GM19043 (cell line): ENCODE data around the gene COTL1.

Experiments used
- ATAC-seq: cut with Tn5 transposase; IDR thresholded peaks from one replicate; pipeline ENCODE4 v1.9.1; 2021; ENCODE audit warnings: low read depth; ENCODE audit not compliant: unreplicated experiment

The COTL1 gene

GRCh38 chr16:84598360-84598759 is 19.5 kb downstream of the COTL1 start:
- ATAC-seq: no peak

GRCh38 chr16:84597931-84598351 is 19.9 kb downstream of the COTL1 start:
- ATAC-seq: no peak

GRCh38 chr16:84597528-84597896 is 20.4 kb downstream of the COTL1 start:
- no peak for ATAC-seq

GRCh38 chr16:84596801-84597527 is 20.9 kb downstream of the COTL1 start:
- ATAC-seq: no peak

- ATAC-seq: no peak
These were observed 21.7 kb downstream of the COTL1 start for GRCh38 chr16:84596161-84596560.

- ATAC-seq: no peak
These were observed 22.8 kb downstream of the COTL1 start for GRCh38 chr16:84595052-84595481.

- no peak for ATAC-seq
These were observed 23.2 kb downstream of the COTL1 start for GRCh38 chr16:84594725-84595038.

- ATAC-seq: peak; percentile 84
These were observed 23.8 kb downstream of the COTL1 start for GRCh38 chr16:84593825-84594724.

- ATAC-seq: no peak
These were observed 25.2 kb downstream of the COTL1 start for GRCh38 chr16:84592718-84593117.

- no peak for ATAC-seq
These were observed 27.7 kb downstream of the COTL1 start for GRCh38 chr16:84589975-84590719.

GRCh38 chr16:84588991-84589390 is 28.9 kb downstream of the COTL1 start:
- ATAC-seq: no peak

GRCh38 chr16:84585886-84586285 is 32.0 kb downstream of the COTL1 start:
- peak; percentile 67 for ATAC-seq

GRCh38 chr16:84585467-84585866 is 32.4 kb downstream of the COTL1 start:
- peak; percentile 13 for ATAC-seq

- no peak for ATAC-seq
These were observed 33.2 kb downstream of the COTL1 start for GRCh38 chr16:84584678-84585077.

- ATAC-seq: no peak
These were observed 33.9 kb downstream of the COTL1 start for GRCh38 chr16:84583995-84584394.

GRCh38 chr16:84582958-84583516 is 34.8 kb downstream of the COTL1 start:
- no peak for ATAC-seq

GRCh38 chr16:84581158-84581557 is 36.7 kb downstream of the COTL1 start:
- ATAC-seq: no peak

- no peak for ATAC-seq
These were observed 37.9 kb downstream of the COTL1 start for GRCh38 chr16:84579936-84580335.

GRCh38 chr16:84578538-84579126 is 39.2 kb downstream of the COTL1 start:
- no peak for ATAC-seq

GRCh38 chr16:84577034-84577803 is 40.7 kb downstream of the COTL1 start:
- ATAC-seq: no peak
